Measurements from ENCODE around the gene PLEKHO1.

PLEKHO1 gene

GRCh38 chr1:150155413-150156071 is 5.8 kb downstream of the PLEKHO1 start:
- no peak for TF ChIP-seq EZH2phosphoT487 (IDR thresholded peaks at IDR 0.05; ENCODE audit: borderline replicate concordance, low read length)
- TF ChIP-seq, protein P1, sequence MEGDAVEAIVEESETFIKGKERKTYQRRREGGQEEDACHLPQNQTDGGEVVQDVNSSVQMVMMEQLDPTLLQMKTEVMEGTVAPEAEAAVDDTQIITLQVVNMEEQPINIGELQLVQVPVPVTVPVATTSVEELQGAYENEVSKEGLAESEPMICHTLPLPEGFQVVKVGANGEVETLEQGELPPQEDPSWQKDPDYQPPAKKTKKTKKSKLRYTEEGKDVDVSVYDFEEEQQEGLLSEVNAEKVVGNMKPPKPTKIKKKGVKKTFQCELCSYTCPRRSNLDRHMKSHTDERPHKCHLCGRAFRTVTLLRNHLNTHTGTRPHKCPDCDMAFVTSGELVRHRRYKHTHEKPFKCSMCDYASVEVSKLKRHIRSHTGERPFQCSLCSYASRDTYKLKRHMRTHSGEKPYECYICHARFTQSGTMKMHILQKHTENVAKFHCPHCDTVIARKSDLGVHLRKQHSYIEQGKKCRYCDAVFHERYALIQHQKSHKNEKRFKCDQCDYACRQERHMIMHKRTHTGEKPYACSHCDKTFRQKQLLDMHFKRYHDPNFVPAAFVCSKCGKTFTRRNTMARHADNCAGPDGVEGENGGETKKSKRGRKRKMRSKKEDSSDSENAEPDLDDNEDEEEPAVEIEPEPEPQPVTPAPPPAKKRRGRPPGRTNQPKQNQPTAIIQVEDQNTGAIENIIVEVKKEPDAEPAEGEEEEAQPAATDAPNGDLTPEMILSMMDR (IDR thresholded peaks at IDR 0.05; ENCODE audit: low read depth, low read length, poor library complexity, severe bottlenecking) = no peak
- Histone ChIP-seq H3K4me3 (ENCODE audit: low read length) (no peak overlapping the region), H3K4me1 (ENCODE audit: control insufficient read depth, low read length) (peaks cover 90% of the 10 kb centered on the region), H3K27me3 (ENCODE audit: control insufficient read depth, low read length) (no peaks in the 10 kb centered on the region), H3K27ac (ENCODE audit: low read depth, low read length) (0 out of 2 replicates have a peak overlapping the region, but pooled peaks have one; percentile 2), H3K79me2 (ENCODE audit: control insufficient read depth, low read length) (peaks cover 57% of the 10 kb centered on the region), H3K4me2 (ENCODE audit: low read length) (no peak overlapping the region), H3K36me3 (ENCODE audit: control insufficient read depth, low read length) (peaks cover 94% of the 10 kb centered on the region), H3F3A (ENCODE audit: control insufficient read depth, insufficient read depth) (peaks cover 54% of the 10 kb centered on the region), H3K9me2 (replicated peaks; ENCODE audit: control insufficient read depth, low read length) (no peaks in the 10 kb centered on the region), H3K9me3 (ENCODE audit: control insufficient read depth, insufficient read depth, low read length) (no peaks in the 10 kb centered on the region), H4K20me1 (ENCODE audit: control insufficient read depth, insufficient read depth, low read depth, low read length) (no peaks in the 10 kb centered on the region)

- no peaks in the 10 kb centered on the region for H3K27me3 ChIP-seq (ENCODE audit: control insufficient read depth, low read length)
- no peaks in the 10 kb centered on the region for H3K9me2 ChIP-seq (replicated peaks; ENCODE audit: control insufficient read depth, low read length)
- H3F3A ChIP-seq (ENCODE audit: control insufficient read depth, insufficient read depth) = peaks cover 55% of the 10 kb centered on the region
- peaks cover 94% of the 10 kb centered on the region for H3K36me3 ChIP-seq (ENCODE audit: control insufficient read depth, low read length)
- no peaks in the 10 kb centered on the region for H3K9me3 ChIP-seq (ENCODE audit: control insufficient read depth, insufficient read depth, low read length)
- H3K27ac ChIP-seq (ENCODE audit: low read depth, low read length) = peak overlapping the region; percentile 98
- H3K4me1 ChIP-seq (ENCODE audit: control insufficient read depth, low read length) = peaks cover 93% of the 10 kb centered on the region
- no peak for TF ChIP-seq EZH2phosphoT487 (IDR thresholded peaks at IDR 0.05; ENCODE audit: borderline replicate concordance, low read length)
- TF ChIP-seq, protein P1 (IDR thresholded peaks at IDR 0.05; ENCODE audit: low read depth, low read length, poor library complexity, severe bottlenecking) = no peak
- no peaks in the 10 kb centered on the region for H4K20me1 ChIP-seq (ENCODE audit: control insufficient read depth, insufficient read depth, low read depth, low read length)
- no peak overlapping the region for H3K4me2 ChIP-seq (ENCODE audit: low read length)
- H3K79me2 ChIP-seq (ENCODE audit: control insufficient read depth, low read length) = peaks cover 42% of the 10 kb centered on the region
- no peak overlapping the region for H3K4me3 ChIP-seq (ENCODE audit: low read length)
These were observed 7.3 kb downstream of the PLEKHO1 start for GRCh38 chr1:150156868-150157603.

DNA sequence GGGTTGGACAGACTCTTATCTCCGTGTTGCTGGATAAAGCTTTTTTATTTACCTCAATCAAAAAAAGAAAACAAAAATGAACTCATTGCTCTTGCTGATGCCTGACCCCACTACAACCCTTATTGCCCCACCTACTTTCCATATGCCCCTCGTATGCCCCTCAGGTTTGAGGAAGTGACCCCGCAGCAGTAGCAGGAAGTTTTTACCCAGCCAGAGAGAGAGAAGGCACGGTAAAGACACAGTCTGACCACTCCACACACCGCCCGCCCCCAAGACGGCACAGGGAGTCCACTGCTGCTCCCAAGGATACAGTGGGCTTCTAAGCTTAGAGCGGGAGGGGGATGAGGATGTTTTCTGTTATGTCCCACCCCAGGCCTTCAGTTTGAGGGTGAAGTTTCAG is 9.8 kb downstream of the PLEKHO1 start:
- peaks cover 96% of the 10 kb centered on the region for H3K4me1 ChIP-seq (ENCODE audit: control insufficient read depth, low read length)
- no peak for TF ChIP-seq EZH2phosphoT487 (IDR thresholded peaks at IDR 0.05; ENCODE audit: borderline replicate concordance, low read length)
- TF ChIP-seq, protein P1 (IDR thresholded peaks at IDR 0.05; ENCODE audit: low read depth, low read length, poor library complexity, severe bottlenecking) = no peak
- H3K27ac ChIP-seq (ENCODE audit: low read depth, low read length) = peak overlapping the region; percentile 98
- no peaks in the 10 kb centered on the region for H4K20me1 ChIP-seq (ENCODE audit: control insufficient read depth, insufficient read depth, low read depth, low read length)
- peaks cover 19% of the 10 kb centered on the region for H3K79me2 ChIP-seq (ENCODE audit: control insufficient read depth, low read length)
- peak overlapping the region; percentile 76 for H3K4me3 ChIP-seq (ENCODE audit: low read length)
- H3F3A ChIP-seq (ENCODE audit: control insufficient read depth, insufficient read depth) = peaks cover 57% of the 10 kb centered on the region
- no peaks in the 10 kb centered on the region for H3K9me3 ChIP-seq (ENCODE audit: control insufficient read depth, insufficient read depth, low read length)
- H3K36me3 ChIP-seq (ENCODE audit: control insufficient read depth, low read length) = peaks cover 70% of the 10 kb centered on the region
- peak overlapping the region; percentile 97 for H3K4me2 ChIP-seq (ENCODE audit: low read length)
- no peaks in the 10 kb centered on the region for H3K9me2 ChIP-seq (replicated peaks; ENCODE audit: control insufficient read depth, low read length)
- H3K27me3 ChIP-seq (ENCODE audit: control insufficient read depth, low read length) = no peaks in the 10 kb centered on the region
